Neuronal stem cell (in vitro differentiated cells): ENCODE measurements around the gene KCNK13.

Experiments
- DNase-seq: peaks from one replicate; pipeline ENCODE4 v3.0.0-alpha.2; 2013; ENCODE audit warnings: low spot score
- H2AFZ ChIP-seq: one replicate; pipeline ENCODE4 v1.6.1; 2013; ENCODE audit warnings: mild to moderate bottlenecking, low read length, inconsistent platforms
- H2AK5ac ChIP-seq: 2 replicates; pipeline ENCODE4 v1.6.1; 2013; ENCODE audit warnings: low read depth, mild to moderate bottlenecking, inconsistent platforms, low read length, moderate library complexity, mixed read lengths
- H2BK120ac ChIP-seq: 2 replicates; pipeline ENCODE4 v1.6.1; 2013; ENCODE audit warnings: low read depth, mild to moderate bottlenecking, inconsistent platforms, low read length, moderate library complexity, mixed read lengths
- H2BK12ac ChIP-seq: one replicate; pipeline ENCODE4 v1.6.1; 2013; ENCODE audit warnings: low read length, inconsistent platforms
- H2BK15ac ChIP-seq: 2 replicates; pipeline ENCODE4 v1.6.1; 2013; ENCODE audit warnings: mild to moderate bottlenecking, low read length, inconsistent platforms, mixed read lengths
- H2BK5ac ChIP-seq: one replicate; pipeline ENCODE4 v1.6.1; 2013; ENCODE audit warnings: inconsistent platforms, mild to moderate bottlenecking, low read length, moderate library complexity
- H3K14ac ChIP-seq: one replicate; pipeline ENCODE4 v1.6.1; 2013; ENCODE audit warnings: low read length, inconsistent platforms
- H3K18ac ChIP-seq: 2 replicates; pipeline ENCODE4 v1.6.1; 2013; ENCODE audit warnings: low read length, inconsistent platforms
- H3K23ac ChIP-seq: 2 replicates; pipeline ENCODE4 v1.6.1; 2013; ENCODE audit warnings: low read depth, mild to moderate bottlenecking, mixed read lengths, low read length, inconsistent platforms; ENCODE audit not compliant: poor library complexity
- H3K27ac ChIP-seq: replicated peaks from 3 replicates; pipeline ENCODE4 v1.5.1; 2013; ENCODE audit warnings: low read length, inconsistent platforms
- H3K27me3 ChIP-seq, 3 experiments: 2 replicates each; pipeline ENCODE4 v1.6.1; 2013; ENCODE audit warnings: low read length in 3 of 3, mild to moderate bottlenecking in 2 of 3, inconsistent platforms in 1 of 3, low read depth in 1 of 3, mixed read lengths in 1 of 3, moderate library complexity in 1 of 3; ENCODE audit not compliant: control insufficient read depth in 3 of 3, insufficient read depth in 3 of 3
- H3K36me3 ChIP-seq, 2 donors: replicated peaks in 1 of 2; 2 replicates each; pipeline ENCODE4 v1.6.1; 2013; ENCODE audit warnings: low read length in 2 of 2; ENCODE audit not compliant: control insufficient read depth in 2 of 2, insufficient read depth in 2 of 2
- H3K4ac ChIP-seq: 2 replicates; pipeline ENCODE4 v1.6.1; 2013; ENCODE audit warnings: inconsistent platforms, mild to moderate bottlenecking, low read length, moderate library complexity
- H3K4me1 ChIP-seq, 2 donors: 1 replicate in 1 of 2; 2 replicates in 1 of 2; pipeline ENCODE4 v1.6.1; 2013; ENCODE audit warnings: low read length in 2 of 2, low read depth in 1 of 2; ENCODE audit not compliant: control insufficient read depth in 2 of 2, insufficient read depth in 1 of 2
- H3K4me2 ChIP-seq: one replicate; pipeline ENCODE4 v1.6.1; 2013; ENCODE audit warnings: mild to moderate bottlenecking, low read length, inconsistent platforms; ENCODE audit not compliant: insufficient read depth, poor library complexity, severe bottlenecking
- H3K4me3 ChIP-seq, 2 donors: 2 replicates each; pipeline ENCODE4 v1.5.1; 2013; ENCODE audit warnings: low read length in 2 of 2, mild to moderate bottlenecking in 2 of 2, inconsistent platforms in 1 of 2, moderate library complexity in 1 of 2
- H3K79me1 ChIP-seq: one replicate; pipeline ENCODE4 v1.6.1; 2013; ENCODE audit warnings: low read depth, mild to moderate bottlenecking, inconsistent platforms, low read length, moderate library complexity
- H3K9ac ChIP-seq: one replicate; pipeline ENCODE4 v1.6.1; 2013; ENCODE audit warnings: mild to moderate bottlenecking, low read depth, low read length, inconsistent platforms; ENCODE audit not compliant: poor library complexity
- H3K9me3 ChIP-seq, 2 donors: replicated peaks in 1 of 2; 2 replicates each; pipeline versions ENCODE3 to v1.6.1; 2013; ENCODE audit warnings: low read length in 2 of 2, mild to moderate bottlenecking in 2 of 2, inconsistent platforms in 1 of 2, low read depth in 1 of 2, mixed read lengths in 1 of 2, moderate library complexity in 1 of 2; ENCODE audit not compliant: control insufficient read depth in 2 of 2, insufficient read depth in 1 of 2
- H4K8ac ChIP-seq: one replicate; pipeline ENCODE4 v1.6.1; 2013; ENCODE audit warnings: low read depth, mild to moderate bottlenecking, inconsistent platforms, low read length, moderate library complexity
- H4K91ac ChIP-seq: one replicate; pipeline ENCODE4 v1.6.1; 2013; ENCODE audit warnings: low read length, low read depth, mild to moderate bottlenecking, inconsistent platforms; ENCODE audit not compliant: poor library complexity
- WGBS, 2 donors: extraction: QIAGEN DNeasy Blood & Tissue Kit; methylation state at CpG; one replicate each; pipeline ENCODE4 v1.1.7; 2013; ENCODE audit warnings: missing lambda C conversion rate in 2 of 2, mixed read lengths in 1 of 2; ENCODE audit not compliant: insufficient read length in 2 of 2, insufficient replicate concordance in 1 of 2; ENCODE audit errors: extremely low coverage in 2 of 2; 5-methylcytosine and 5-hydroxymethylcytosine counted together

The KCNK13 gene

DNA sequence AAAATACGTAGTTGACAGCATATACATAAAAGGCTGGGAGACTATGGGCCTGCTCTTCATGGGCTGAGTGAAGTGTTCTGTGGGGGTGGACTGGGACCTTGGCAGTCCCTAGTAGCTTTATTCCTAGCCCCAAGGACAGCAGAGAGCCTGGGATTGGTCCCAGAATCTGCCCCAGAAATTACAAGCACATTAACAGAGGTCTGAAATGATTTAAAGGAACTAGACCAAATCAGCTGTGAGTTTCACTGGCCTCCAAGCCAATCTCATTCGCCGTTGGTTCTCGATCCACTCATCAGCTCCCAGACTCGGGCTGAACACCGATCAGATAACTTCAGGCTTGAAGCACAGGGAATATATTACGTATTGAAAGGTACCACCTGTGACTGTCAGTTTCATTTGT lies 117.6 kb downstream of the KCNK13 start:
- H3K9me3 ChIP-seq, result no peaks in the 10 kb centered on the region
- H3K9ac ChIP-seq, result no peak overlapping the region
- H2BK15ac ChIP-seq, result no peak overlapping the region
- no peak overlapping the region for H2AFZ ChIP-seq
- H3K4me1 ChIP-seq, result no peaks in the 10 kb centered on the region
- H2AK5ac ChIP-seq, result no peak overlapping the region
- no peaks in the 10 kb centered on the region for H3K79me1 ChIP-seq
- H3K4me2 ChIP-seq, result no peak overlapping the region
- no peak for DNase-seq
- H3K23ac ChIP-seq, result no peak overlapping the region
- H3K4me3 ChIP-seq, result no peak overlapping the region
- no peak overlapping the region for H4K91ac ChIP-seq
- no peak overlapping the region for H2BK120ac ChIP-seq
- WGBS, 2 donors, result no CpG with 5 or more reads among the region's 7 CpGs
- no peak overlapping the region for H2BK5ac ChIP-seq
- H3K27me3 ChIP-seq, result peaks cover 0 to 3% (median 0%) of the 10 kb centered on the region in 3 experiments
- no peak overlapping the region for H4K8ac ChIP-seq
- H3K14ac ChIP-seq, result no peak overlapping the region
- H3K18ac ChIP-seq, result no peak overlapping the region
- H3K27ac ChIP-seq, result no peak overlapping the region
- no peak overlapping the region for H2BK12ac ChIP-seq
- no peaks in the 10 kb centered on the region for H3K36me3 ChIP-seq
- H3K4ac ChIP-seq, result no peak overlapping the region

DNA sequence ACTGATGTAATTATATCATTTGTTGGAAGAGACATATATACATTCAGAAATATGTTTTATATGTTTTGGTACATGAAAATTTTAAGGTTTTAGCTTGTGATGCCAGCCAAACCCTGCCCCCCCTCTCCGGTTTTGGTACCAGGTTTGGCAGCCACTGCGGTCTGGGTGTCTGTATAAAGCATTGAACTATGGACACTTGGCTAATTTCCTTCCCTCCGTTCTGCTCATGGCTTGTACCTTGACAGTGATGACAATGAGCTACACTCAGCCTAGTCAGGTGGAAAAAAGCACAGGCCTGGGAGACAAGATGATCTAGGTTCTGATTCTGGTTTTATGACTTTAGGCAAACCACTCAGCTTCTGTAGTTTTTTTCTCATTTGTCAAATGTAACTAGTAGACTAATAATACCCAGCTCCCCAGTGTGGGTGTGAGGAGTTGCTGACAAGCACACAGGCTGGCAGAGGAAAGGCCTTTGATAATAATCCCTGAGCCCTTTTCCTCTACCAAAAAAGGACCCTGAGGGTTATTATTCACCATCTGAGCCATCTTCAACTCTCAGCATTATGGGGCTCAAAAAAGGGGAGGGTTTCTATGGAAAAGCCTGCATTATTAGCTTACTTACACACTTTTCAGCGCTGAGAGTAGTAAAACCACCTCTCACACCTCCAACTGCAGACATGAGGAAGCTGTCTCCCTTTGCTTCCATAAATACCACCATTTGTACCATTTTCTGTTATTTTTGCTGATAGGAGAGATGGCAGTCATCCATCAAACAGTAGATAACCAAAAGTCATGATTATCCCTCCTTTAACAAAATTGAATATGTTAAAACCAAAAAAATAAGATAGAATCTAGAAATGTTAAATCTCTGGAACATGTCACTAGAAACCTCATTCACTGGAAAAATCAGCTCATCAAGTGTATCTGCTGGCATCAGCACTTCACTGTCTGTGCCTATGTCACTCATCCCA lies 118.3 kb downstream of the KCNK13 start:
- Histone ChIP-seq H3K4me1 (peaks cover 0 to 2% of the 10 kb centered on the region in 2 donors), H2AFZ (no peak overlapping the region), H3K4me3 (no peak overlapping the region), H2BK120ac (no peak overlapping the region), H3K9me3 (no peaks in the 10 kb centered on the region), H4K8ac (no peak overlapping the region), H3K14ac (no peak overlapping the region), H3K27me3 (peaks cover 0 to 4% (median 0%) of the 10 kb centered on the region in 3 experiments), H3K9ac (no peak overlapping the region), H2BK15ac (no peak overlapping the region), H2BK12ac (no peak overlapping the region), H3K4ac (no peak overlapping the region), H3K18ac (no peak overlapping the region), H3K79me1 (no peaks in the 10 kb centered on the region), H4K91ac (no peak overlapping the region), H3K36me3 (no peaks in the 10 kb centered on the region), H2AK5ac (no peak overlapping the region), H3K23ac (no peak overlapping the region), H2BK5ac (no peak overlapping the region), H3K4me2 (no peak overlapping the region), H3K27ac (no peak overlapping the region)
- WGBS, 2 donors, result no CpG with 5 or more reads among the region's 4 CpGs
- no peak for DNase-seq

DNA sequence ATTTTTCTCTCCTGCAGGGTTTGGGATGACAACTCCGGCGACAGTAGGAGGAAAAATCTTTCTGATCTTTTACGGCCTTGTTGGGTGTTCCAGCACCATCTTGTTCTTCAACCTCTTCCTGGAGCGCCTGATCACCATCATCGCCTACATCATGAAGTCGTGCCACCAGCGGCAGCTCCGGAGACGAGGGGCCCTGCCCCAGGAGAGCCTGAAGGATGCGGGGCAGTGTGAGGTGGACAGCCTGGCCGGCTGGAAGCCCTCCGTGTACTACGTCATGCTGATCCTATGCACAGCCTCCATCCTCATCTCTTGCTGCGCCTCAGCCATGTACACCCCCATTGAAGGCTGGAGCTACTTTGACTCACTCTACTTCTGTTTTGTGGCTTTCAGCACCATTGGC lies 122.3 kb downstream of the KCNK13 start:
- DNase-seq, result no peak
- WGBS, 2 donors, result no CpG with 5 or more reads among the region's 14 CpGs
- H3K27me3 ChIP-seq, result peaks cover 0 to 8% (median 0%) of the 10 kb centered on the region in 3 experiments
- no peak overlapping the region for H2BK12ac ChIP-seq
- H2AFZ ChIP-seq, result no peak overlapping the region
- H2AK5ac ChIP-seq, result no peak overlapping the region
- H3K14ac ChIP-seq, result no peak overlapping the region
- no peak overlapping the region for H3K9ac ChIP-seq
- H2BK5ac ChIP-seq, result no peak overlapping the region
- no peak overlapping the region for H3K18ac ChIP-seq
- no peak overlapping the region for H4K8ac ChIP-seq
- no peak overlapping the region for H3K27ac ChIP-seq
- H2BK120ac ChIP-seq, result no peak overlapping the region
- no peak overlapping the region for H3K23ac ChIP-seq
- H3K4ac ChIP-seq, result no peak overlapping the region
- H4K91ac ChIP-seq, result peak overlapping the region; percentile 25
- H3K9me3 ChIP-seq, result no peaks in the 10 kb centered on the region
- no peak overlapping the region for H2BK15ac ChIP-seq
- no peak overlapping the region for H3K4me2 ChIP-seq
- H3K4me1 ChIP-seq, result peaks cover 0 to 2% of the 10 kb centered on the region in 2 donors
- no peaks in the 10 kb centered on the region for H3K36me3 ChIP-seq
- no peaks in the 10 kb centered on the region for H3K79me1 ChIP-seq
- no peak overlapping the region for H3K4me3 ChIP-seq

DNA sequence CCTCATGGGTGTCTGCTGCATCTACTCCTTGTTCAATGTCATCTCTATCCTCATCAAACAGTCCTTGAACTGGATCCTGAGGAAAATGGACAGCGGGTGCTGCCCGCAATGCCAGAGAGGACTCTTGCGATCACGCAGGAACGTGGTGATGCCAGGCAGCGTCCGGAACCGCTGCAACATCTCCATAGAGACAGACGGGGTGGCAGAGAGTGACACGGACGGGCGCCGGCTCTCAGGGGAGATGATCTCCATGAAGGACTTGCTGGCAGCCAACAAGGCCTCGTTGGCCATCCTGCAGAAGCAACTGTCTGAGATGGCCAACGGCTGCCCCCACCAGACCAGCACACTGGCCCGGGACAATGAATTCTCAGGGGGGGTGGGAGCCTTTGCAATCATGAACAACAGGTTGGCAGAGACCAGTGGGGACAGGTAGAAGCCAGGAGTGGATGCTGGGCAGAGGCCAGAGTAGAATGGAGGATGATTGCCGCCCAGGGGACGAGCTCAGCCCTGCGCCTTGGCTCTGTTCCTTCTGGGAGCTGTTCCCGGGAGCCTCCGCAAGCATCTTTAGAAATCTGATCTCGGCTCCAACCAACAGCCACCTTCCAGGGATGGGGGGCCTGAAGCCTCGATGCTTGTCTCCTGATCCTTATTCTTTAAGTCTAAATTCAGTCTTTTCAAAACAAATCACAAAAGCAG lies 122.9 kb downstream of the KCNK13 start:
- H2BK5ac ChIP-seq, result no peak overlapping the region
- no CpG with 5 or more reads among the region's 23 CpGs for WGBS, 2 donors
- H2BK15ac ChIP-seq, result no peak overlapping the region
- H3K36me3 ChIP-seq, result no peaks in the 10 kb centered on the region
- H3K4me1 ChIP-seq, result peaks cover 0 to 2% of the 10 kb centered on the region in 2 donors
- no peak overlapping the region for H3K4ac ChIP-seq
- DNase-seq, result no peak
- peak overlapping the region; percentile 25 for H4K91ac ChIP-seq
- no peak overlapping the region for H3K14ac ChIP-seq
- no peak overlapping the region for H2BK12ac ChIP-seq
- no peak overlapping the region for H3K4me2 ChIP-seq
- H3K4me3 ChIP-seq, result no peak overlapping the region
- H4K8ac ChIP-seq, result no peak overlapping the region
- H3K79me1 ChIP-seq, result no peaks in the 10 kb centered on the region
- no peak overlapping the region for H2AK5ac ChIP-seq
- H3K23ac ChIP-seq, result no peak overlapping the region
- H2AFZ ChIP-seq, result no peak overlapping the region
- H3K27ac ChIP-seq, result no peak overlapping the region
- peaks cover 0 to 8% (median 0%) of the 10 kb centered on the region in 3 experiments for H3K27me3 ChIP-seq
- no peak overlapping the region for H3K9ac ChIP-seq
- no peaks in the 10 kb centered on the region for H3K9me3 ChIP-seq
- peak overlapping the region; percentile 63 for H3K18ac ChIP-seq
- H2BK120ac ChIP-seq, result no peak overlapping the region
